Mesenchymal stem cell (in vitro differentiated cells and primary cell): ENCODE measurements around the gene CRELD2.

ENCODE experiments used
- DNase-seq: peaks from one replicate; pipeline ENCODE4 v3.0.0-alpha.2; 2013
- H2AFZ ChIP-seq: one replicate; pipeline ENCODE4 v1.6.1; 2013; ENCODE audit warnings: low read depth, mild to moderate bottlenecking, control low read depth, inconsistent platforms, low read length, moderate library complexity
- H2AK5ac ChIP-seq: 2 replicates; pipeline ENCODE4 v1.6.1; 2013; ENCODE audit warnings: low read length, moderate library complexity, mild to moderate bottlenecking, inconsistent platforms; ENCODE audit not compliant: severe bottlenecking
- H2BK120ac ChIP-seq: one replicate; pipeline ENCODE4 v1.6.1; 2013; ENCODE audit warnings: low read depth, mild to moderate bottlenecking, inconsistent platforms, low read length, moderate library complexity
- H2BK12ac ChIP-seq, 2 experiments: one replicate each; pipeline ENCODE4 v1.6.1; 2013; ENCODE audit warnings: inconsistent platforms in 2 of 2, low read length in 2 of 2, mild to moderate bottlenecking in 2 of 2, moderate library complexity in 2 of 2, control low read depth in 1 of 2
- H2BK15ac ChIP-seq: one replicate; pipeline ENCODE4 v1.6.1; 2013; ENCODE audit warnings: mild to moderate bottlenecking, low read depth, inconsistent platforms; ENCODE audit not compliant: poor library complexity, severe bottlenecking
- H2BK5ac ChIP-seq: 2 replicates; pipeline ENCODE4 v1.6.1; 2013; ENCODE audit warnings: low read depth, mild to moderate bottlenecking, low read length, control low read depth, inconsistent platforms; ENCODE audit not compliant: poor library complexity, severe bottlenecking
- H3K14ac ChIP-seq, 2 experiments: one replicate each; pipeline ENCODE4 v1.6.1; 2013; ENCODE audit warnings: inconsistent platforms in 2 of 2, low read length in 2 of 2, control low read depth in 1 of 2, mild to moderate bottlenecking in 1 of 2, moderate library complexity in 1 of 2
- H3K18ac ChIP-seq, 2 experiments: one replicate each; pipeline ENCODE4 v1.6.1; 2013; ENCODE audit warnings: inconsistent platforms in 2 of 2, low read length in 2 of 2, control low read depth in 1 of 2, low read depth in 1 of 2, mild to moderate bottlenecking in 1 of 2
- H3K23ac ChIP-seq, 2 experiments: one replicate each; pipeline ENCODE4 v1.6.1; 2013; ENCODE audit warnings: inconsistent platforms in 2 of 2, low read length in 2 of 2, mild to moderate bottlenecking in 2 of 2, moderate library complexity in 2 of 2, control low read depth in 1 of 2
- H3K27ac ChIP-seq: 2 replicates; pipeline ENCODE4 v1.5.1; 2013; ENCODE audit warnings: mild to moderate bottlenecking, moderate library complexity, low read length, control low read depth, inconsistent platforms; ENCODE audit not compliant: poor library complexity, severe bottlenecking
- H3K27me3 ChIP-seq, 2 experiments: 2 replicates each; pipeline versions ENCODE4 v1.6.1 to v1.7.0; 2013; ENCODE audit warnings: low read length in 2 of 2, mild to moderate bottlenecking in 2 of 2, moderate library complexity in 2 of 2, control low read depth in 1 of 2, inconsistent platforms in 1 of 2; ENCODE audit not compliant: control insufficient read depth in 1 of 2, insufficient read depth in 1 of 2
- H3K36me3 ChIP-seq, 2 experiments: 2 replicates each; pipeline versions ENCODE4 v1.6.1 to v1.7.0; 2013; ENCODE audit warnings: low read length in 2 of 2, control low read depth in 1 of 2, inconsistent platforms in 1 of 2, low read depth in 1 of 2, mild to moderate bottlenecking in 1 of 2; ENCODE audit not compliant: insufficient read depth in 2 of 2, control insufficient read depth in 1 of 2
- H3K4ac ChIP-seq, 2 experiments: one replicate each; pipeline ENCODE4 v1.6.1; 2013; ENCODE audit warnings: inconsistent platforms in 2 of 2, low read length in 2 of 2, mild to moderate bottlenecking in 2 of 2, moderate library complexity in 2 of 2, control low read depth in 1 of 2, low read depth in 1 of 2
- H3K4me1 ChIP-seq: 2 replicates; pipeline ENCODE4 v1.6.1; 2013; ENCODE audit warnings: low read depth, low read length, control low read depth; ENCODE audit not compliant: control insufficient read depth, insufficient read depth
- H3K4me2 ChIP-seq: 2 replicates; pipeline ENCODE4 v1.6.1; 2013; ENCODE audit warnings: low read length, mild to moderate bottlenecking, inconsistent platforms; ENCODE audit not compliant: poor library complexity, severe bottlenecking
- H3K4me3 ChIP-seq, 2 experiments: 2 replicates each; pipeline versions ENCODE4 v1.5.1 to v1.7.0; 2013; ENCODE audit warnings: low read length in 2 of 2, mild to moderate bottlenecking in 2 of 2, control low read depth in 1 of 2, low read depth in 1 of 2; ENCODE audit not compliant: insufficient read depth in 1 of 2
- H3K79me1 ChIP-seq: replicated peaks from 2 replicates; pipeline ENCODE4 v1.6.1; 2013; ENCODE audit warnings: mild to moderate bottlenecking, control low read depth, low read length, inconsistent platforms; ENCODE audit not compliant: poor library complexity, severe bottlenecking
- H3K9ac ChIP-seq: 2 replicates; pipeline ENCODE4 v1.7.0; 2013; ENCODE audit warnings: mild to moderate bottlenecking, low read length, moderate library complexity
- H3K9me3 ChIP-seq: 2 replicates; pipeline ENCODE4 v1.7.0; 2013; ENCODE audit warnings: mild to moderate bottlenecking, low read length; ENCODE audit not compliant: control insufficient read depth
- H4K8ac ChIP-seq: one replicate; pipeline ENCODE4 v1.6.1; 2013; ENCODE audit warnings: inconsistent platforms, mild to moderate bottlenecking, low read length, moderate library complexity
- H4K91ac ChIP-seq: one replicate; pipeline ENCODE4 v1.6.1; 2013; ENCODE audit warnings: mild to moderate bottlenecking, low read length, inconsistent platforms
- WGBS: methylation state at CpG from one replicate; pipeline ENCODE4 v1.1.7; 2013; ENCODE audit warnings: mixed read lengths; 5-methylcytosine and 5-hydroxymethylcytosine counted together

CRELD2 gene

GRCh38 chr22:49936973-49937757 lies 18.7 kb downstream of the CRELD2 start:
- Histone ChIP-seq H2BK5ac (no peak overlapping the region), H3K4me2 (no peak overlapping the region), H3K27ac (no peak overlapping the region), H3K14ac (peak overlapping the region in 1 of 2 experiments; percentile 89), H2AK5ac (peak overlapping the region; percentile 61), H2AFZ (no peak overlapping the region), H2BK15ac (peak overlapping the region; percentile 6), H3K4me3 (peak overlapping the region in 1 of 2 experiments; percentile 24), H3K27me3 (no peaks in the 10 kb centered on the region), H3K4ac (peak overlapping the region; percentile 29 to 88), H4K91ac (peak overlapping the region; percentile 89), H3K9me3 (no peaks in the 10 kb centered on the region), H4K8ac (peak overlapping the region; percentile 35), H3K4me1 (peaks cover 34% of the 10 kb centered on the region), H2BK12ac (peak overlapping the region; percentile 71 to 81), H3K18ac (peak overlapping the region; percentile 58 to 71), H3K23ac (no peak overlapping the region), H3K36me3 (peaks cover 0 to 5% of the 10 kb centered on the region in 2 experiments), H3K9ac (peak overlapping the region; percentile 11), H3K79me1 (no peaks in the 10 kb centered on the region), H2BK120ac (peak overlapping the region; percentile 42)
- peak; percentile 75 for DNase-seq
- 86% methylated on average over 21 of the region's 21 CpGs for WGBS

DNA sequence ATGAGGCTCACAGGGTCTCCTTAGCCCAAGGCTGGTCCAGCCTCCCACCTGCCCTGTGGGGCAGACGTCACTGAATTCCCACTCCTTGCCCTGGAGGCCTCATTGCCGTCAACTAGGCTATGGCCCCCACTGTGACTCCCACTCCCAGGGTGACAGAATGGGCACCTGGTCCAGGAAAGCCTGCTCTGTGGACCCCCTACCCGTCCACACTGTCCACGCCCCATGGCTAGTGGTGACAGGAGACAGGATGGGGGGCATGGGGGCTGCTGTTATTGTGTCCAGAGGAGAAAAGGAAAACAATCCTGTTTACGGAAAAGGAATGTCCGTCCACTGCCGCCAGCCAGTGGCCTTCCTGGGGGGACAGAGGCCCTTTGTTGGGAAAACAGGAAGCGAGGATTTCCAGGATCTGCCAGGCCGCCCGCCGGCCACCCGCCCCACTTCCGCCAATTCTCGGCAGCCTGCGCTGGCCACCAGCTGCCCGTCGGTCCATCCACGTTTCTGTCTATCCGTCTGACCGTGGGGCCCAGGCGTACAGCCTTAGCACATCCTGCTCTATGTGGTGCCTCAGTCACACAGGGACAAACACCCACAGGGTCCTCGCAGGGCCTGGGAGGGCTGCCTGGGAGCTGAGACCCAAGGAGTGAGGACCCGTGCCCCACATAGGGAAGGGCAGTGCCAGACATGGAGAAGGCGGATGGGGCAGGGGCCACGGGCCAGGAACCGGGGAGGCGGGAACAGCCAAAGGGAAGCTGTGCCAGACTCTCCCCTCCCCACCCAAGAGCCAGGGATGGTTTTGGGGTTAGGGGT lies 19.5 kb downstream of the CRELD2 start:
- no peak overlapping the region for H3K4me3 ChIP-seq
- no peak overlapping the region for H3K23ac ChIP-seq
- H2BK120ac ChIP-seq: peak overlapping the region; percentile 42
- no peak overlapping the region for H3K27ac ChIP-seq
- H2AK5ac ChIP-seq: no peak overlapping the region
- WGBS: 83% methylated on average over 22 of the region's 27 CpGs
- no peak overlapping the region for H3K9ac ChIP-seq
- H3K4ac ChIP-seq: peak overlapping the region in 1 of 2 experiments; percentile 20
- H2BK15ac ChIP-seq: peak overlapping the region; percentile 6
- no peaks in the 10 kb centered on the region for H3K27me3 ChIP-seq
- H3K14ac ChIP-seq: peak overlapping the region in 1 of 2 experiments; percentile 89
- DNase-seq: no peak
- H4K8ac ChIP-seq: no peak overlapping the region
- H3K4me2 ChIP-seq: no peak overlapping the region
- peak overlapping the region in 1 of 2 experiments; percentile 51 for H3K18ac ChIP-seq
- no peak overlapping the region for H2AFZ ChIP-seq
- peak overlapping the region; percentile 20 to 72 for H2BK12ac ChIP-seq
- H3K36me3 ChIP-seq: peaks cover 0 to 5% of the 10 kb centered on the region in 2 experiments
- H3K9me3 ChIP-seq: no peaks in the 10 kb centered on the region
- peaks cover 34% of the 10 kb centered on the region for H3K4me1 ChIP-seq
- H4K91ac ChIP-seq: peak overlapping the region; percentile 36
- no peak overlapping the region for H2BK5ac ChIP-seq
- H3K79me1 ChIP-seq: no peaks in the 10 kb centered on the region

GRCh38 chr22:49938565-49939136 lies 20.2 kb downstream of the CRELD2 start:
- Histone ChIP-seq H2BK5ac (no peak overlapping the region), H4K8ac (no peak overlapping the region), H2BK12ac (no peak overlapping the region), H3K27ac (no peak overlapping the region), H2BK15ac (peak overlapping the region; percentile 2), H3K4me1 (peaks cover 34% of the 10 kb centered on the region), H4K91ac (no peak overlapping the region), H2AK5ac (no peak overlapping the region), H3K9me3 (no peaks in the 10 kb centered on the region), H3K36me3 (peaks cover 0 to 5% of the 10 kb centered on the region in 2 experiments), H3K23ac (no peak overlapping the region), H2BK120ac (no peak overlapping the region), H3K14ac (no peak overlapping the region), H2AFZ (no peak overlapping the region), H3K79me1 (no peaks in the 10 kb centered on the region), H3K27me3 (no peaks in the 10 kb centered on the region), H3K18ac (no peak overlapping the region), H3K4me3 (peak overlapping the region in 1 of 2 experiments; percentile 10), H3K4ac (no peak overlapping the region), H3K9ac (no peak overlapping the region), H3K4me2 (no peak overlapping the region)
- 96% methylated on average over 19 of the region's 19 CpGs for WGBS
- no peak for DNase-seq
